Activated T-cell treated with anti-CD3 and anti-CD28 coated beads, Interleukin-2, amount 50 U/mL, for 4 hours (primary cell): ENCODE measurements around the gene TMEM185A. TPM values are rescaled to one million over a fixed set of nuclear protein-coding genes. Genes with fewer than 3 reads are reported as not detected.
"Not testable (repeated sequence)": the region's sequence is repeated elsewhere in the genome, so short reads cannot be mapped to it uniquely, and the experiment has no call there.

ENCODE experiments used
- ATAC-seq, 2 donors: fragments of 200-7000 bp; cut with Tn5 transposase; one replicate each; pipeline ENCODE4 v1.10.0; 2021
- DNase-seq: peaks from one replicate; pipeline ENCODE4 v3.0.0-alpha.2; 2020
- H3K27me3 Mint-ChIP-seq: one replicate; pipeline ENCODE4 v1.8.0; 2021; ENCODE audit warnings: low read depth, mixed read lengths
- H3K36me3 Mint-ChIP-seq: one replicate; pipeline ENCODE4 v1.8.0; 2022; ENCODE audit warnings: mixed read lengths; ENCODE audit not compliant: insufficient read depth
- H3K4me1 Mint-ChIP-seq: one replicate; pipeline ENCODE4 v1.8.0; 2021; ENCODE audit warnings: low read depth, mixed read lengths
- H3K4me3 Mint-ChIP-seq: one replicate; pipeline ENCODE4 v1.8.0; 2021; ENCODE audit warnings: mild to moderate bottlenecking, moderate library complexity, mixed read lengths
- H3K9me3 Mint-ChIP-seq: one replicate; pipeline ENCODE4 v1.8.0; 2021; ENCODE audit warnings: mixed read lengths
- total RNA-seq, 3 donors: library from RNA; stranded (reverse); gene quantifications; one replicate each; pipeline ENCODE4 v1.2.1, GENCODE V29; 2021

Gene TMEM185A
- total RNA-seq, 3 donors from 2014 or later: 14.7 to 20.0 (median 15.7) TPM

DNA sequence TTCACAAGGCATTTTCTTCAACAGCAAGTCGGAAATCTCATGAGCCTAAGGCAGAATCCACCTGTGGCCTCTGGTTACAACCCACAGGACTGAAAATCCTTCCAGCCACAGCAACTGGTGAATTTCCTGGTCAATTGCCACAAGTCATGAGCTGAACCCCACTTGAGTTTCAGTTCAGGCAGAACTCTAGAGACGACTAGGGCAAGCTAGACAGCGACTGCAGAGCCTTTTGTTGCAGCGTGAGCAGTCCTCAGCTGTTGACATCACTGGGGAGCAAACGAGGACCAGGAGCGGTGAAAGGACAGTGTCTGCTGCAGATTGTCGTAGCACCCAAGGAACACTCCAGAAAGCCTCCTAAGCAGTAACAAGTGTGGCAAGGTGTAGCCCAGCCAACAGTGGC, 35.6 kb downstream of the TMEM185A start:
- H3K4me3 Mint-ChIP-seq, DNase-seq, H3K36me3 Mint-ChIP-seq: not testable (repeated sequence)

DNA sequence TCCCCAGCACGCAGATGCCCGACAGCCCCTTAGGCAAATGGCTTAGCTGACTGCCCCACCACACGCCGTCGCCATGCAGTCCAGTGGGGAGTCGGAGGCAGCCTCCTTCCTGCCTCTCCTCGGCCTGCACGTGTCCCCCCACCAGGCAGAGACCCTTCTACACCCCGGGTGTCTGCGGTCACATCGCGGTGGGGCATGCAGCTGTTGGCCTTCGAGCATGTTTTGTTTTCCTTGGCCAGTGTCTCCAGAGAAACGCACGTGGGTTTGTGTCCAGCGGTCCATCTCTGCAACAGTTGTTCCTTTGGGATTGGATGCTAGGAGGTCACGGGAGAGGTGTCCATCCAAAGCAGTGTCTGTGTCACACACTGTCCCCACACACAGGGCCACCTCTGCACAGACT, 36.4 kb downstream of the TMEM185A start, which contains the start of gene HSFX2:
TSS of gene HSFX2 (minus strand) at position 101 of the 400 bp plus-strand sequence. CDS start 614 bp downstream, outside the sequence.
- not testable (repeated sequence) for H3K4me1 Mint-ChIP-seq, H3K27me3 Mint-ChIP-seq, H3K36me3 Mint-ChIP-seq, ATAC-seq, H3K9me3 Mint-ChIP-seq, DNase-seq, H3K4me3 Mint-ChIP-seq

More for the DNA sequence above, 35.6 kb downstream of the TMEM185A start:
- not testable (repeated sequence) for ATAC-seq, H3K4me1 Mint-ChIP-seq, H3K9me3 Mint-ChIP-seq, H3K27me3 Mint-ChIP-seq

- not testable (repeated sequence) for ATAC-seq, H3K4me1 Mint-ChIP-seq, H3K36me3 Mint-ChIP-seq, H3K9me3 Mint-ChIP-seq, DNase-seq, H3K27me3 Mint-ChIP-seq, H3K4me3 Mint-ChIP-seq
Measured at GRCh38 chrX:149590993-149591392, 40.6 kb downstream of the TMEM185A start.

DNA sequence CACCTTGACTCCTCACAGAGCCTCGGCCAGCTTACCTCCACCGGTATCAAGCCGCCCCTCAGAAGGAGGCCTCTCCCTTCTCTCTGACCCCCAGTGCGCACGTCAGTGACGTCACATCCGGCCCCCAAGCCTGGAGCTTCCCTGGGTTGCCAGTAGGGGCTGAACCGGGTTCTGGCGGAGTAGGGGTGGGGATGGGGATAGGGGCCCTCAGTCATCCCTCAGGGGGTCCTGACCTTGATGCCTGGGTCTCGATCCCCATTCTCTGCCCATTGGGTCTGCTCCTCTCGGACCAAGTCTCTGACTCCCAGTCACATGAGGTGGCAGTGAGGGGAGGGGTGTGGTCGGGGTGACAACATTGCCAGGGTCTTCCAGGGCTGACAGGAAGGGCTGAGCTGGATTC, 44.2 kb downstream of the TMEM185A start, which contains the start of gene MAGEA9B:
TSS of gene MAGEA9B (minus strand) at position 101 of the 400 bp plus-strand sequence. CDS start 4,280 bp downstream, outside the sequence.
- H3K27me3 Mint-ChIP-seq, H3K36me3 Mint-ChIP-seq, H3K4me1 Mint-ChIP-seq, DNase-seq, H3K4me3 Mint-ChIP-seq, H3K9me3 Mint-ChIP-seq, ATAC-seq: not testable (repeated sequence)

DNA sequence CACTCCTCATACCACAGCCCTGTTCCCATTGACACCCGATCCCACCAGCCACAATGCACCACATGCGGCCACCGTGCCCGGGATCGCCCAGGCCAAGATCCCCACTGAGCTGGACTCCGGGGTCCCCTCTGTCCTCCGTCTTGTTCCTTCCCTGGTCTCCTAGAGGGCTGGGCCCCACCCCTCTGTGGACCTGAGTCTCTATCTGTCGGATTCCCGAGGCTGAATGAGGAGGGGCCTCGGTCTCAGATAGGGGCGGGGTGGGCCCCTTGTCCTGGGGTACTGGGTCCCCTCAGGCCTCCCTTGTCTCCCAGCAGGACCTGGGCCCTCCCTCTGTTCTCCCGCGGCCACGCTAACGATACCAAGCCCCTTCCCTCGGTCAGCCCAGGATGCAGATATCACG, 46.0 kb downstream of the TMEM185A start:
- not testable (repeated sequence) for ATAC-seq, DNase-seq, H3K27me3 Mint-ChIP-seq, H3K36me3 Mint-ChIP-seq, H3K4me3 Mint-ChIP-seq, H3K4me1 Mint-ChIP-seq, H3K9me3 Mint-ChIP-seq

- peak; percentile 96 to 99 for ATAC-seq
- not testable (repeated sequence) for H3K9me3 Mint-ChIP-seq, H3K36me3 Mint-ChIP-seq, DNase-seq, H3K4me3 Mint-ChIP-seq, H3K4me1 Mint-ChIP-seq, H3K27me3 Mint-ChIP-seq
Measured at GRCh38 chrX:149573456-149573855, 58.1 kb downstream of the TMEM185A start.

GRCh38 chrX:149572743-149573142, 58.8 kb downstream of the TMEM185A start:
- Mint-ChIP-seq H3K4me3 (no peak overlapping the region), H3K9me3 (no peaks in the 10 kb centered on the region), H3K27me3 (peaks cover 2% of the 10 kb centered on the region), H3K4me1 (peaks cover 4% of the 10 kb centered on the region), H3K36me3 (no peaks in the 10 kb centered on the region)
- DNase-seq: no peak
- ATAC-seq: peak in 1 of 2 donors; percentile 3

DNA sequence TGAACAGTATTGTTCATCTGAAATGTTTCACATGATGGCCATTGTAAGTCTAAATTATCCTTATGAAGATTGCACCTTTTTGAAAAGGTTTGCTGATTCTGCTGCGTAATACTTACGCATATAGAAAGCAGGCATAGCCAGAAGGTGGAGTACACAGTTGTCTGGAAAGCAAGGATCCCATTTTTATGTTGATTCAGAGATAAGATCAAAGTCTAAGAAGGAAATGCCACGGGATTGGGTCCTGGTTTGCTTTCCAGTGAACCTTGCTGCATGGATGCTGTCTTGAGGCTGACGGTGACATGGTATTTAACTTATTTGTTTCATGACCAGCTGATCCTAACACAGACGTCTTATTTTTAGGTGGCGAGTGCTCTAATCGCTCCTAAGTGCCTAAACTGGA, 59.8 kb downstream of the TMEM185A start:
- Mint-ChIP-seq H3K4me3 (no peak overlapping the region), H3K27me3 (peaks cover 2% of the 10 kb centered on the region), H3K4me1 (peaks cover 4% of the 10 kb centered on the region), H3K36me3 (no peaks in the 10 kb centered on the region), H3K9me3 (no peaks in the 10 kb centered on the region)
- DNase-seq: no peak
- no peak for ATAC-seq

DNA sequence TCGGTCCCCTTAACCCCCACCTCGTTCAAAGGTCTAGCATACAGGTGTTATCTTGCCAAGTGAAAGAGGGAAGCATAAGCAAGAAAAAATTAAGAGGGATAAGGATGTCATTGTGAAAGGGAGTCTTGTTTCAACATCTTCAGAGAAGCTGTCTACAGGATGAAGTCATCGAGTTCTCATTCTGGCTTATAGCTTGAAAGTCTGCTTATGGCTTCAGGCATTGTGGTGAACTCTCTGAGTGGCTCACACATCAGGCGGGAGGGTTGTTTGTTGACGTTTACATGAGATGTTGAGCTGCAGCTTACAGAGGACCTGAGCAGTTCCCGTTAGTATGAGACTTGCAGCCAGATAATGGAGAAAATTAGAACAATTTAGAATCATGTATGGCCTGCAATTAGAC, 60.9 kb downstream of the TMEM185A start:
- Mint-ChIP-seq H3K4me3 (no peak overlapping the region), H3K9me3 (no peaks in the 10 kb centered on the region)
- ATAC-seq: no peak

GRCh38 chrX:149569770-149570169, 61.8 kb downstream of the TMEM185A start:
- Mint-ChIP-seq H3K36me3 (no peaks in the 10 kb centered on the region), H3K27me3 (peaks cover 2% of the 10 kb centered on the region), H3K9me3 (no peaks in the 10 kb centered on the region), H3K4me3 (no peak overlapping the region), H3K4me1 (peaks cover 4% of the 10 kb centered on the region)
- ATAC-seq (peak in 1 of 2 donors; percentile 30), DNase-seq (no peak)

More for the DNA sequence above, 60.9 kb downstream of the TMEM185A start:
- Mint-ChIP-seq H3K4me1 (peaks cover 4% of the 10 kb centered on the region), H3K27me3 (peaks cover 2% of the 10 kb centered on the region), H3K36me3 (no peaks in the 10 kb centered on the region)
- DNase-seq: no peak

GRCh38 chrX:149568701-149569296, 62.8 kb downstream of the TMEM185A start:
- ATAC-seq (no peak), DNase-seq (no peak)
- Mint-ChIP-seq H3K4me3 (no peak overlapping the region), H3K9me3 (no peaks in the 10 kb centered on the region), H3K27me3 (peaks cover 2% of the 10 kb centered on the region), H3K4me1 (peaks cover 4% of the 10 kb centered on the region), H3K36me3 (no peaks in the 10 kb centered on the region)

- Mint-ChIP-seq H3K4me1 (peaks cover 1% of the 10 kb centered on the region), H3K36me3 (no peaks in the 10 kb centered on the region), H3K9me3 (no peaks in the 10 kb centered on the region), H3K27me3 (peaks cover 2% of the 10 kb centered on the region), H3K4me3 (no peak overlapping the region)
- DNase-seq: no peak
- no peak for ATAC-seq
Measured at GRCh38 chrX:149567621-149568417, 63.8 kb downstream of the TMEM185A start.

DNA sequence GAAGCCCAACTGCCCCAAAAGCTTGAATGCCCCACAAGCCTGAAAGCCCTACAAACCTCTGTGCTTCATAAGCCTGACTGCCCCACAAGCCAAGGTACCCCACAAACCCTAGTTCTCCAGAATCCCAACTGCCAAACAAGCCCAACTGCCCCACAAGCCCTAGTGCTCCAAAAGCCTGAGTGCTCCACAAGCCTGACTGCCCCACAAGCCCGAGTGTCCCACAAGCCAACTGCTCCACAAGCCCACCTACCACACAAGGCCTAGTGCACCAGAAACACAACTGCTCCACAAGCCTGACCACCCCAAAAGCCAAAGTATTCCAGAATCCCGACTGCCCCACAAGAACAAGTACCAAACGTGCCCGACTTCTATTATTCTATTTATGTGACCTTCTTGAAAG, 68.2 kb downstream of the TMEM185A start:
- H3K9me3 Mint-ChIP-seq: no peaks in the 10 kb centered on the region
- DNase-seq (no peak), ATAC-seq (no peak)
- no peaks in the 10 kb centered on the region for H3K4me1 Mint-ChIP-seq
- H3K4me3 Mint-ChIP-seq: no peak overlapping the region
- no peaks in the 10 kb centered on the region for H3K27me3 Mint-ChIP-seq
- H3K36me3 Mint-ChIP-seq: no peaks in the 10 kb centered on the region

DNA sequence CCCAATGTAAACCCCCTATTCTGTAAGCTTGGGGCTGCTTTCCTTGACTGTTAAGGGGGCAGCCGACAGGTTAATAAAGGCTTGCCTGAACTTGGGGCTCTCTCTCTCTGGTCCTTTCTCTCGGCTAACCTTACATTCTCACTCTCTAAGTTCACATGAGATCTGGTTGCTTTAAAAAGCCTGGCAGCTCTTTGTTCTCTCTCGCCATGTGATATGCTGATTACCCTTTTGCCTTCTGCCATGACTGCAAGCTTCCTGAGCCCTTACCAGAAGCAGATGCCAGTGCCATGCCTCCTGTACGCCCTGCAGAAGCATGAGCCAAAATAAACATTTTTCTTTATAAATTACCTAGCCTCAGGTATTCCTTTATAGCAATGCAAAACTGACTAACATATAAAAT, 76.3 kb downstream of the TMEM185A start:
- H3K4me1 Mint-ChIP-seq, H3K9me3 Mint-ChIP-seq, H3K27me3 Mint-ChIP-seq, DNase-seq, ATAC-seq, H3K4me3 Mint-ChIP-seq, H3K36me3 Mint-ChIP-seq: not testable (repeated sequence)

DNA sequence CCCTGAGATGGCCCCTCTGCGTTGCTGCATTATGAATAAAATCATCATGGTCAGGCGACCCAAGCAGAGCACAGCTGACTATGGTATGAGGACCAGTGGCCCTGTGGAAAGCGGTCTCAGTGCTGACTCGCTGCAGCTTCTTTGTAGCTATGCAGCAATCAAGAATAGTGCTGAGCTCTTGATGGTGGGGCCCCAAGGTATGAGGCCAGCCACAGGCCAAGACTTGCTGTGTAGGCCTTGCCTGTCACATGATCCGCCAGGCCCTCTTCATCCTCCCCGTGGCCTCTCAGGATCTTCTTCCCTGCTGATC, 79.7 kb downstream of the TMEM185A start:
- H3K27me3 Mint-ChIP-seq, H3K36me3 Mint-ChIP-seq, H3K9me3 Mint-ChIP-seq, DNase-seq, H3K4me3 Mint-ChIP-seq, H3K4me1 Mint-ChIP-seq: not testable (repeated sequence)
- ATAC-seq: peak; percentile 13 to 15
